A673 (cell line): Measurements from ENCODE around the gene ROMO1. TPM values are rescaled to one million over a fixed set of nuclear protein-coding genes. Genes with fewer than 3 reads are reported as not detected.

Source experiments
- Bru-seq: library from RNA; stranded (reverse); fragments of 400-500 nt; gene quantifications from one replicate; lab custom pipeline; 2021; lab: Mats Ljungman, UMichigan
- BruChase-seq, 2 experiments: library from RNA; stranded (reverse); fragments of 400-500 nt; gene quantifications; one replicate each; lab custom pipeline; 2021; lab: Mats Ljungman, UMichigan
- BruUV-seq: library from RNA; stranded (reverse); fragments of 400-500 nt; replicated peaks from 2 replicates; lab custom pipeline; 2021; lab: Mats Ljungman, UMichigan
- CTCF ChIA-PET: fragments of 300-600 bp; sonication (Branson Sonifier 250); formaldehyde crosslinking; loops from one replicate; lab custom pipeline; 2022; ENCODE audit warnings: antibody characterized with exemption; lab: Charles Lee
- POLR2A ChIA-PET: fragments of 300-600 bp; sonication (Branson Sonifier 250); formaldehyde crosslinking; loops from one replicate; lab custom pipeline; 2022; ENCODE audit warnings: antibody characterized with exemption; ENCODE audit not compliant: low non-redundant PET; lab: Charles Lee
- DNase-seq: peaks from one replicate; pipeline ENCODE4 v3.0.0-alpha.2; 2015; ENCODE audit warnings: low spot score
- H3K27ac ChIP-seq: fragments of 200-600 bp; sonication (generic); 2 replicates; pipeline ENCODE4 v1.5.1; 2016; ENCODE audit warnings: mixed run types, low read depth, mild to moderate bottlenecking, mixed read lengths, antibody characterized with exemption, low read length; ENCODE audit not compliant: poor library complexity, severe bottlenecking
- H3K27me3 ChIP-seq: fragments of 200-600 bp; sonication (generic); replicated peaks from 2 replicates; pipeline ENCODE4 v1.6.1; 2017; ENCODE audit warnings: mixed run types, low read depth, mild to moderate bottlenecking, mixed read lengths, antibody characterized with exemption, low read length; ENCODE audit not compliant: insufficient read depth, poor library complexity
- H3K36me3 ChIP-seq: fragments of 200-600 bp; sonication (generic); 2 replicates; pipeline ENCODE4 v1.6.1; 2016; ENCODE audit warnings: mixed run types, mild to moderate bottlenecking, mixed read lengths, antibody characterized with exemption, low read length; ENCODE audit not compliant: insufficient read depth, poor library complexity, severe bottlenecking
- H3K4me1 ChIP-seq: fragments of 200-600 bp; sonication (generic); 2 replicates; pipeline ENCODE4 v1.6.1; 2017; ENCODE audit warnings: mixed run types, mild to moderate bottlenecking, mixed read lengths, antibody characterized with exemption, low read length; ENCODE audit not compliant: insufficient read depth, poor library complexity, severe bottlenecking
- H3K4me3 ChIP-seq: fragments of 200-600 bp; sonication (generic); 2 replicates; pipeline ENCODE4 v1.5.1; 2016; ENCODE audit warnings: low read depth, mixed run types, mild to moderate bottlenecking, mixed read lengths, low read length; ENCODE audit not compliant: poor library complexity, severe bottlenecking
- H3K9me3 ChIP-seq: fragments of 200-600 bp; sonication (generic); 2 replicates; pipeline ENCODE4 v1.6.1; 2016; ENCODE audit warnings: mixed run types, low read depth, mild to moderate bottlenecking, mixed read lengths, antibody characterized with exemption, low read length; ENCODE audit not compliant: poor library complexity, severe bottlenecking
- CTCF ChIP-seq: fragments of 300-800, 200-600 bp; sonication (generic); conservative IDR thresholded peaks from 2 replicates; pipeline ENCODE4 v1.5.1; 2017; ENCODE audit warnings: low read depth, mild to moderate bottlenecking, antibody characterized with exemption, low read length, moderate library complexity, mixed read lengths
- EZH2 ChIP-seq: fragments of 200-600 bp; sonication (generic); IDR thresholded peaks from 2 replicates; pipeline ENCODE4 v1.6.1; 2017; ENCODE audit warnings: borderline replicate concordance, low read depth, mild to moderate bottlenecking, mixed read lengths, antibody characterized with exemption, low read length; ENCODE audit not compliant: poor library complexity, severe bottlenecking
- intact Hi-C: fragments of 100-400 bp; cut with micrococcal nuclease; formaldehyde crosslinking; loops from one replicate; pipeline ENCODE4 v1.10.0; 2022; ENCODE audit not compliant: unreplicated experiment
- long read RNA-seq: library from polyadenylated mRNA; stranded (forward); transcript quantifications from one replicate; pipeline ENCODE4 v2.0.0, GENCODE V29; 2022
- total RNA-seq: library from RNA; stranded (reverse); gene quantifications from 2 replicates; pipeline ENCODE4 v1.2.3, GENCODE V29; 2021

ROMO1 gene
- 134 and 153 TPM in 2 replicates for total RNA-seq
- Bru-seq, nascent RNA = percentile 73 among the genes with signal in this experiment
- BruChase-seq, experiment 1, labeled RNA remaining after a 2-hour chase = percentile 40 among the genes with signal in this experiment
- percentile 51 among the genes with signal in this experiment for BruChase-seq, experiment 2, labeled RNA remaining after a 6-hour chase
- long read RNA-seq, transcript ROMO1-201 (2 exons, 496 nt) = minor isoform, 16 of 201 reads
- long read RNA-seq, transcript ROMO1-203 (3 exons, 422 nt) = major isoform, 108 of 201 reads
- long read RNA-seq, transcript ROMO1-204 (3 exons, 498 nt) = minor isoform, 56 of 201 reads
- long read RNA-seq, partial matches to known transcripts = 0 of 201 reads
- long read RNA-seq, other reads (novel, unspliced or antisense) = 21 of 201 reads

- peak; percentile 96 for DNase-seq
- Histone ChIP-seq H3K4me1 (peaks cover 28% of the 10 kb centered on the region), H3K4me3 (peak within 1 kb of the TSS; percentile 87), H3K9me3 (no peaks in the 10 kb centered on the region), H3K27me3 (no peaks in the 10 kb centered on the region), H3K27ac (peak within 1 kb of the TSS; percentile 89), H3K36me3 (peaks cover 34% of the 10 kb centered on the region)
- intact Hi-C loops = loop anchor here (2.0 kb wide), 1 partner anchor 83 kb away; no protein-coding TSS in a partner anchor
- TF ChIP-seq EZH2 (no peak), CTCF (peak; percentile 47)
- ChIA-PET CTCF (interaction anchor here (0.6 to 0.7 kb wide), 3 partner anchors 43 to 103 kb away, joined by 3 to 4 read pairs (median 3); partner anchors contain the start of gene RBM39), POLR2A (interaction anchor here (0.6 kb wide), 2 partner anchors 28 to 91 kb away, joined by 3 read pairs; no protein-coding TSS in a partner anchor)
- TSS peak; percentile 78 for BruUV-seq
Measured at GRCh38 chr20:35699127-35699956, at the start of gene ROMO1, which contains the start of gene NFS1. Gene ROMO1, plus strand, starts transcription at chr20:35699405. Its CDS starts 228 bp downstream, at chr20:35699633. Gene NFS1, minus strand, starts transcription at chr20:35699352. Its CDS starts 64 bp downstream, at chr20:35699288.

GRCh38 chr20:35650632-35651031, 48.6 kb upstream of the ROMO1 start:
- no peak for DNase-seq
- TF ChIP-seq CTCF (no peak), EZH2 (no peak)
- Histone ChIP-seq H3K9me3 (no peaks in the 10 kb centered on the region), H3K4me1 (no peaks in the 10 kb centered on the region), H3K36me3 (peaks cover 68% of the 10 kb centered on the region), H3K27me3 (no peaks in the 10 kb centered on the region), H3K27ac (no peak overlapping the region), H3K4me3 (no peak overlapping the region)
- no TSS peak for BruUV-seq
- ChIA-PET CTCF (no interaction called here), POLR2A (no interaction called here)
- intact Hi-C loops = no loop called here

- H3K4me1 ChIP-seq = peaks cover 1% of the 10 kb centered on the region
- H3K36me3 ChIP-seq = peaks cover 74% of the 10 kb centered on the region
- H3K27me3 ChIP-seq = no peaks in the 10 kb centered on the region
- DNase-seq = no peak
- no peaks in the 10 kb centered on the region for H3K9me3 ChIP-seq
- TF ChIP-seq CTCF = no peak
- no peak for TF ChIP-seq EZH2
- ChIA-PET CTCF (no interaction called here), POLR2A (no interaction called here)
- H3K4me3 ChIP-seq = no peak overlapping the region
- no TSS peak for BruUV-seq
- no peak overlapping the region for H3K27ac ChIP-seq
- intact Hi-C loops = no loop called here
Measured at GRCh38 chr20:35651958-35652357, 47.2 kb upstream of the ROMO1 start.
